ENCODE data around the gene KIAA1755. TPM values are rescaled to one million over a fixed set of nuclear protein-coding genes. Genes with fewer than 3 reads are reported as not detected.

The KIAA1755 gene, protein sequence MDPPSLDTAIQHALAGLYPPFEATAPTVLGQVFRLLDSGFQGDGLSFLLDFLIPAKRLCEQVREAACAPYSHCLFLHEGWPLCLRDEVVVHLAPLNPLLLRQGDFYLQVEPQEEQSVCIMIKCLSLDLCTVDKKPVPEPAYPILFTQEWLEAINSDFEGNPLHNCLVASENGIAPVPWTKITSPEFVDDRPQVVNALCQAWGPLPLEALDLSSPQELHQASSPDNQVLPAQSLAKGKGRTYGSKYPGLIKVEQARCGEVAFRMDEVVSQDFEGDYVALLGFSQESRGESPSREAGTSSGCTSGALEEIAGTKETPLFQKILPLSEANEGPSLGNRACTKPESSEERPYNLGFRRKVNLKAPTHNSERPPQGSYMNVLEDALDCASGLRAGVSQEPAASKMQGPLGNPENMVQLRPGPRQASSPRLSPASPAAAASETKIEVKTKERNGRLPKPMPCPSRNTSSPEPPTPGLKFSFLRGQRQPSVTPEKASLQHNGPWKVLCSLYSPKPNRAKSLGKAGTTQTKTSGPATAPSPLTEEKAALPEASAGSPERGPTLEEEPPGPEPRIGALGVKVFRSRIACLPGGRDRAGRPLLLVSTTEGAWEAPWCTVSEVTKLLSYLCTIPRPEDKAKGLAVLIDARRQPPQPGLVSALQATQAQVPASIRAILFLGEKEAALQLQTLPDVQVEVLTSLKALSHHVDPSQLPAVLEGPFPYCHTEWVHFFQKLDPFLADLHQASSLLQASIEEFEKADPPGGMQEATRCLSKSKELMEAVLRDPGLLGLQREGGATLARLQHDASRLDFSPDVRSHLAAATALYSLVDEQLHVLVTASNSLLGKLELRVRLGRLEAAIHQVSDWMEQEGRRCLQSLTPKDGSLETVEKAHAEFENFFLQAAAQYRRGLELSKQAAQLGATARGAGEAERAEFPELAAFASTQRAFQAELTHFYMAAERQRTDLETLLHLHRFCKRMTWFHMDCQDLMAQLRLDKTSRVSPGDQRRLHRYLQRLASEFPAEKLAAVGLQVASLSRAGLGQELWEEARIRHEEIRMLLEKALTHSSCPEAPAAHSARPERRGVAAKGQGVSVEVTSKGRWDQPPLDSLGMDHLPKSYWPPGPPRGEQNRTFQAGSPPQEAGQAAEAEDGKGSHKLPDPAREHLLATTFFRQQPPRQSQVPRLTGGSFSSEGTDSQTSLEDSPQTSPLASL
- polyA plus RNA-seq (2013, experiment 1 of 2) = 0.13 TPM
- 0.15 TPM for polyA plus RNA-seq (2013, experiment 2 of 2)

GRCh38 chr20:38260378-38261053, at the start of gene KIAA1755:
Gene KIAA1755 (minus strand): TSS chr20:38260735. CDS start chr20:38260500, 235 bp downstream.
- Histone ChIP-seq H3K18ac (ENCODE audit: low read length) (no peak within 1 kb of the TSS), H2BK5ac (ENCODE audit: low read length) (no peak within 1 kb of the TSS), H3K79me2 (ENCODE audit: control insufficient read depth, insufficient read depth, low read length) (no peaks in the 10 kb centered on the region), H3K4me3 (ENCODE audit: low read length) (no peak within 1 kb of the TSS), H3K4ac (ENCODE audit: low read depth, low read length) (no peak within 1 kb of the TSS), H3K36me3 (ENCODE audit: control insufficient read depth, insufficient read depth, low read length) (no peaks in the 10 kb centered on the region), H2AK5ac (ENCODE audit: low read length) (no peak within 1 kb of the TSS), H2BK120ac (ENCODE audit: low read depth, low read length) (no peak within 1 kb of the TSS), H3K9ac (ENCODE audit: low read length) (no peak within 1 kb of the TSS), H3K4me1 (ENCODE audit: control insufficient read depth, low read depth, low read length) (no peaks in the 10 kb centered on the region), H3K56ac (ENCODE audit: low read length) (no peak within 1 kb of the TSS), H4K5ac (ENCODE audit: low read length) (no peak within 1 kb of the TSS), H3K79me1 (ENCODE audit: low read length) (no peaks in the 10 kb centered on the region), H3K27me3 (ENCODE audit: insufficient read depth, low read length, poor library complexity) (no peaks in the 10 kb centered on the region), H4K8ac (ENCODE audit: low read depth, low read length) (no peak within 1 kb of the TSS), H2BK15ac (replicated peaks; ENCODE audit: low read depth) (no peak within 1 kb of the TSS), H3K23ac (ENCODE audit: low read length) (no peak within 1 kb of the TSS), H3K27ac (ENCODE audit: low read depth, low read length) (no peak within 1 kb of the TSS), H3K4me2 (ENCODE audit: low read length) (peak within 1 kb of the TSS; percentile 44)
- no CpG with 5 or more reads among the region's 65 CpGs for WGBS (ENCODE audit: extremely low coverage, insufficient coverage, low lambda C conversion rate)
- no peak for DNase-seq

- H3K4me2 ChIP-seq (ENCODE audit: low read length) = no peak overlapping the region
- H3K23ac ChIP-seq (ENCODE audit: low read length) = no peak overlapping the region
- H3K9ac ChIP-seq (ENCODE audit: low read length) = no peak overlapping the region
- no peak overlapping the region for H2BK15ac ChIP-seq (replicated peaks; ENCODE audit: low read depth)
- H3K56ac ChIP-seq (ENCODE audit: low read length) = no peak overlapping the region
- H2AK5ac ChIP-seq (ENCODE audit: low read length) = no peak overlapping the region
- no peak overlapping the region for H2BK120ac ChIP-seq (ENCODE audit: low read depth, low read length)
- H4K8ac ChIP-seq (ENCODE audit: low read depth, low read length) = no peak overlapping the region
- H3K27me3 ChIP-seq (ENCODE audit: insufficient read depth, low read length, poor library complexity) = no peaks in the 10 kb centered on the region
- no peak overlapping the region for H2BK5ac ChIP-seq (ENCODE audit: low read length)
- no CpG with 5 or more reads among the region's 1 CpG for WGBS (ENCODE audit: extremely low coverage, insufficient coverage, low lambda C conversion rate)
- H4K5ac ChIP-seq (ENCODE audit: low read length) = no peak overlapping the region
- H3K27ac ChIP-seq (ENCODE audit: low read depth, low read length) = no peak overlapping the region
- no peak overlapping the region for H3K18ac ChIP-seq (ENCODE audit: low read length)
- H3K4me1 ChIP-seq (ENCODE audit: control insufficient read depth, low read depth, low read length) = no peaks in the 10 kb centered on the region
- DNase-seq = no peak
- no peak overlapping the region for H3K4me3 ChIP-seq (ENCODE audit: low read length)
- no peaks in the 10 kb centered on the region for H3K79me1 ChIP-seq (ENCODE audit: low read length)
- H3K4ac ChIP-seq (ENCODE audit: low read depth, low read length) = no peak overlapping the region
- H3K79me2 ChIP-seq (ENCODE audit: control insufficient read depth, insufficient read depth, low read length) = no peaks in the 10 kb centered on the region
- H3K36me3 ChIP-seq (ENCODE audit: control insufficient read depth, insufficient read depth, low read length) = no peaks in the 10 kb centered on the region
Measured at GRCh38 chr20:38308447-38308846, 47.9 kb upstream of the KIAA1755 start.

DNA sequence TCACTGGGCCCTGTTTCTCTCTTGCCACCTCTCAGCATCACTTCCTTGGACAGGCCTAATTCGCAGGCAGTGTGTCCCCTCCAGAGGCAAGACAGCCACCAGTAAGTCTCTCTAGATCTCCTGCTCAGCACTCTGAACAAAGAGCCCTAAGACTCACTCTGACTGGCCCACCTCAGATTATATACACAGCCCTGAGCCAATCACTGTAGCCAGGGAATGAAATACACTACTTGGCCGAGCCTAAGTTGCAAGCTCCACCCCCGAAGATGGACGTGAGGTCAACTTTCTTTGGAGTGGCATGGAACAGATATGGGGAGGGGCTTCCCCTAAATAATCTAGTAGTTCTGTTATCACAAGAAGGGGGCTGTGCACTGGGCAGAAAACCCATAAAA, 47.5 kb upstream of the KIAA1755 start:
- H3K9ac ChIP-seq (ENCODE audit: low read length) = no peak overlapping the region
- DNase-seq = peak; percentile 21
- no peak overlapping the region for H3K4ac ChIP-seq (ENCODE audit: low read depth, low read length)
- H3K79me1 ChIP-seq (ENCODE audit: low read length) = no peaks in the 10 kb centered on the region
- H3K4me1 ChIP-seq (ENCODE audit: control insufficient read depth, low read depth, low read length) = no peaks in the 10 kb centered on the region
- H4K5ac ChIP-seq (ENCODE audit: low read length) = no peak overlapping the region
- H2AK5ac ChIP-seq (ENCODE audit: low read length) = no peak overlapping the region
- H3K4me3 ChIP-seq (ENCODE audit: low read length) = no peak overlapping the region
- no CpG with 5 or more reads among the region's 4 CpGs for WGBS (ENCODE audit: extremely low coverage, insufficient coverage, low lambda C conversion rate)
- no peaks in the 10 kb centered on the region for H3K79me2 ChIP-seq (ENCODE audit: control insufficient read depth, insufficient read depth, low read length)
- no peak overlapping the region for H3K56ac ChIP-seq (ENCODE audit: low read length)
- no peaks in the 10 kb centered on the region for H3K36me3 ChIP-seq (ENCODE audit: control insufficient read depth, insufficient read depth, low read length)
- H2BK5ac ChIP-seq (ENCODE audit: low read length) = no peak overlapping the region
- H3K27me3 ChIP-seq (ENCODE audit: insufficient read depth, low read length, poor library complexity) = no peaks in the 10 kb centered on the region
- H4K8ac ChIP-seq (ENCODE audit: low read depth, low read length) = no peak overlapping the region
- no peak overlapping the region for H3K18ac ChIP-seq (ENCODE audit: low read length)
- H3K4me2 ChIP-seq (ENCODE audit: low read length) = no peak overlapping the region
- no peak overlapping the region for H3K27ac ChIP-seq (ENCODE audit: low read depth, low read length)
- H2BK15ac ChIP-seq (replicated peaks; ENCODE audit: low read depth) = no peak overlapping the region
- H3K23ac ChIP-seq (ENCODE audit: low read length) = no peak overlapping the region
- H2BK120ac ChIP-seq (ENCODE audit: low read depth, low read length) = no peak overlapping the region

GRCh38 chr20:38307371-38308046, 47.0 kb upstream of the KIAA1755 start:
- H3K36me3 ChIP-seq (ENCODE audit: control insufficient read depth, insufficient read depth, low read length) = no peaks in the 10 kb centered on the region
- no peaks in the 10 kb centered on the region for H3K79me2 ChIP-seq (ENCODE audit: control insufficient read depth, insufficient read depth, low read length)
- no peak overlapping the region for H2BK15ac ChIP-seq (replicated peaks; ENCODE audit: low read depth)
- H3K4me3 ChIP-seq (ENCODE audit: low read length) = no peak overlapping the region
- no peak overlapping the region for H3K23ac ChIP-seq (ENCODE audit: low read length)
- no peak overlapping the region for H4K5ac ChIP-seq (ENCODE audit: low read length)
- no peak overlapping the region for H2BK120ac ChIP-seq (ENCODE audit: low read depth, low read length)
- H3K4me2 ChIP-seq (ENCODE audit: low read length) = no peak overlapping the region
- no peak overlapping the region for H3K4ac ChIP-seq (ENCODE audit: low read depth, low read length)
- H2AK5ac ChIP-seq (ENCODE audit: low read length) = no peak overlapping the region
- no peak overlapping the region for H4K8ac ChIP-seq (ENCODE audit: low read depth, low read length)
- H3K79me1 ChIP-seq (ENCODE audit: low read length) = no peaks in the 10 kb centered on the region
- H3K9ac ChIP-seq (ENCODE audit: low read length) = no peak overlapping the region
- H2BK5ac ChIP-seq (ENCODE audit: low read length) = no peak overlapping the region
- no peaks in the 10 kb centered on the region for H3K27me3 ChIP-seq (ENCODE audit: insufficient read depth, low read length, poor library complexity)
- no peak overlapping the region for H3K18ac ChIP-seq (ENCODE audit: low read length)
- no peaks in the 10 kb centered on the region for H3K4me1 ChIP-seq (ENCODE audit: control insufficient read depth, low read depth, low read length)
- WGBS (ENCODE audit: extremely low coverage, insufficient coverage, low lambda C conversion rate) = no CpG with 5 or more reads among the region's 8 CpGs
- no peak for DNase-seq
- H3K27ac ChIP-seq (ENCODE audit: low read depth, low read length) = no peak overlapping the region
- H3K56ac ChIP-seq (ENCODE audit: low read length) = no peak overlapping the region

DNA sequence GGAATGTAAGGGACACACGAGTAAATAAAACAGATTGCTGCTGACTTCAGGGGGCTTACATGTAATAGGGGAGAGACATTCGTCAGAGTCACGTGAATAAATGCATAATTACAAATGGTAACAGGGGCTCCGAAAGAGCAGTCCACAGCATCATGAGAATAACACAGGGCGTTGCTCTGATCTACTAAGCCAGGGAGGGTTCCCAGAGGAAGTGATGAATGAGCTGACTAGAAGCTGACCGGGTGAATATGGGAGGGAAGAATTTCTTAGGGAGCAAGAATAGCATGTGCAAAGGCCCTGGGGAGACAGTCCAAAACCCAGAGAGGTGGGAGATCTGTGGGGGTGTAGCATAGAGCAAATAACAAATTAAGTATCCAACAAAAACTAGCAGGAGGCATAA, 45.8 kb upstream of the KIAA1755 start:
- H2AK5ac ChIP-seq (ENCODE audit: low read length) = no peak overlapping the region
- H3K4ac ChIP-seq (ENCODE audit: low read depth, low read length) = no peak overlapping the region
- H2BK15ac ChIP-seq (replicated peaks; ENCODE audit: low read depth) = no peak overlapping the region
- H3K23ac ChIP-seq (ENCODE audit: low read length) = no peak overlapping the region
- H3K27me3 ChIP-seq (ENCODE audit: insufficient read depth, low read length, poor library complexity) = no peaks in the 10 kb centered on the region
- no peak overlapping the region for H3K4me2 ChIP-seq (ENCODE audit: low read length)
- H3K9ac ChIP-seq (ENCODE audit: low read length) = no peak overlapping the region
- H2BK5ac ChIP-seq (ENCODE audit: low read length) = no peak overlapping the region
- no peak overlapping the region for H3K18ac ChIP-seq (ENCODE audit: low read length)
- H4K5ac ChIP-seq (ENCODE audit: low read length) = no peak overlapping the region
- DNase-seq = no peak
- H3K56ac ChIP-seq (ENCODE audit: low read length) = no peak overlapping the region
- no peak overlapping the region for H4K8ac ChIP-seq (ENCODE audit: low read depth, low read length)
- H2BK120ac ChIP-seq (ENCODE audit: low read depth, low read length) = no peak overlapping the region
- no peak overlapping the region for H3K4me3 ChIP-seq (ENCODE audit: low read length)
- no CpG with 5 or more reads among the region's 6 CpGs for WGBS (ENCODE audit: extremely low coverage, insufficient coverage, low lambda C conversion rate)
- no peaks in the 10 kb centered on the region for H3K36me3 ChIP-seq (ENCODE audit: control insufficient read depth, insufficient read depth, low read length)
- no peaks in the 10 kb centered on the region for H3K79me2 ChIP-seq (ENCODE audit: control insufficient read depth, insufficient read depth, low read length)
- no peaks in the 10 kb centered on the region for H3K79me1 ChIP-seq (ENCODE audit: low read length)
- H3K4me1 ChIP-seq (ENCODE audit: control insufficient read depth, low read depth, low read length) = no peaks in the 10 kb centered on the region
- no peak overlapping the region for H3K27ac ChIP-seq (ENCODE audit: low read depth, low read length)
